Measurements from ENCODE around the gene SPRYD3.

DNA sequence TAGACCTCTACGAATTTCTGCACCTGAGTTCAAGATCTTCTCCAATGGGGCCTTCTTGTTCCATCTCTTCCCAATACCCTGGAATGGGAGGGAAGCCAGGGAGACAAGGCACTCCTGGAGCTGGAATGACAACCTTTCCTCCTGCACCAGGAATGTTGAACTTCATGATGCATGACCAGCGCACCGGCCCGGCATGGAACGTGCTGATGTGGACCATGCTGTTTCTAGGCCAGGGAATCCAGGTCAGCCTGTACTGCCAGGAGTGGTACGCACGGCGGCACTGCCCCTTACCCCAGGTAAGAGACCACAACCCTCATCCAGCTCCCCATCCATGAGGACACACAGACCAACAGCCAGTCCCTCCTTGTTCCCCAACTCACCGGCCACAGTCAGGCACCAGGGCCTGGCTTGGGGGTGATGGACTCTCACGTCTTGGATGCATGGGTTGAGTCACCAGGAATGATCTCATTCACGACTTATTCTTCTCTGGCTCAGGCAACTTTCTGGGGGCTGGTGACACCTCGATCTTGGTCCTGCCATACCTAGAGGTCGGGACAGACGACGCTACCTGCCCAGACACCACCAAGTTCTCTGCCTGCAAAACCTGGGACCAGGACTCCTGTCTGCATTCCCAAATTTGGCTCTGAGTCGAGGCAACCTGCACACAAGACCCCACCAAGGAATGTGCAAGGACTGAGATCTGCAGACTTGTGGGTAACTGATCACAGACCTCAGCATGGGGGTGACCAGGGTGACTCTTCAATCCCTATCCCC is 44.6 kb upstream of the SPRYD3 start:
- no peak for TF ChIP-seq CTCF (IDR thresholded peaks at IDR 0.05)
- TF ChIP-seq EP300 (IDR thresholded peaks at IDR 0.05), result no peak
- no peak for TF ChIP-seq POLR2AphosphoS5 (IDR thresholded peaks at IDR 0.05)
- TF ChIP-seq POLR2A (IDR thresholded peaks at IDR 0.05), result no peak

All from upper lobe of left lung (tissue), 4 donors.